Coronary artery (tissue), 2 donors: ENCODE results near the gene LAYN.
A peak's percentile ranks its signal among the peaks of the same experiment; 100 is the strongest.

Source experiments
- DNase-seq: peaks from one replicate; pipeline ENCODE4 v3.0.0-alpha.2; 2017; ENCODE audit warnings: low spot score
- H3K27ac ChIP-seq, 2 donors: fragments of 200-600 bp; sonication (generic); one replicate each; pipeline ENCODE4 v1.5.1; 2016 to 2019
- H3K4me3 ChIP-seq: fragments of 200-600 bp; sonication (generic); 2 replicates; pipeline ENCODE4 v1.5.1; 2016; ENCODE audit warnings: mild to moderate bottlenecking, moderate library complexity
- CTCF ChIP-seq: fragments of 200-600 bp; sonication (generic); IDR thresholded peaks from one replicate; pipeline ENCODE4 v1.5.1; 2019; ENCODE audit warnings: antibody characterized with exemption

The LAYN gene

DNA sequence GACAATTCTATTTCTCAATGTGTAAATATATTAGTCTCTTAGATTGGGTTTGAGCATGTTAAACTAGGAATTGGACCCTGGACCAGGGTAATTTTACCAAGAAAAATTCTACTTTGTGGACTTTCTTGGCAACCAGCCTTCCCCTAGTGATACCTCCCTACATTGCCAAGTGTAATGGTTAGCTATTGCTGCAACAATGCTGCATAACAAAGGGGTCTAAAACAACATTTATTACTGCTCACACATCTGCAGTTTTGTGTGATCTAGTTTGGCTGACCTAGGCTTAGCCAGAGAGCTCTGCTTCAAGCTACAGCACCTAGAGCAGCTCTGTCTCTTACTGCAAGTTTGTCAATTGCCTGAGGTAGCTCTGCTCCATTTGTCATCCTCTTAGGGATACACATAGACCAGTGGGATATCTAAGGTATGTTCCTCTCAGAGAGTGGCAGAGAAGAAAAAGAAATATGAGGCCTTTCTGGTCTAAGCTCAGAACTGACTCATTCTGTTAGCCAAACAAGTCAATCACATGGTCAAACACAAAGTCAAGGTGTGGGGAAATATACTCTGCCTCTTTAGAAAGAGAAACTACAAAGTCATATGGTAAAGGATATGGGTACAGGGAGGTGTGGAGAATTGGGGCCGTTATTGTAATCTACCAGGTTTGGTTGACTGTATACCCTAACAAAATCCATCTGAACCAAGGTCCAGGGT is 2.0 kb upstream of the LAYN start:
- Histone ChIP-seq H3K27ac (no peak overlapping the region), H3K4me3 (no peak overlapping the region)
- TF ChIP-seq CTCF: no peak
- no peak for DNase-seq

- H3K27ac ChIP-seq: no peak overlapping the region
- no peak for TF ChIP-seq CTCF
- H3K4me3 ChIP-seq: peak overlapping the region; percentile 82
- no peak for DNase-seq
Measured at GRCh38 chr11:111539426-111540113, 950 bp upstream of the LAYN start.

DNA sequence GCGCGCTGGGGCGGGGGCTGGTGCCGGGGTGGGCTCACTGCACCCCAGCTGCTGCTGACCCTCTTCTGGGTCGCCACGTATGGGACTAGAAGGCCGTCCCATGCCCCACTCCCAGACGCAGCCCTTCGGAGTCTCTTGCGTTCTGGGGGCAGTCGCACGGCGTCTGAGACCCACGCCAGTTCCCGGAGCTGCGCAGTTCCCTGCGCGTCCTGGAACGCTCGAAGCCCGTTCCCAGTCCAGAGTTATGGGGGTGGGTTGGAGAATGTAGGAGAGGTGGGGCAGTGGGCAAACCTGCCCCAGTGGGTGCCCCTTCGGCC is 375 bp downstream of the LAYN start:
- no peak for DNase-seq
- Histone ChIP-seq H3K4me3 (peak overlapping the region; percentile 82), H3K27ac (peak overlapping the region; percentile 68 to 82)
- no peak for TF ChIP-seq CTCF

- DNase-seq: peak; percentile 77
- peak overlapping the region; percentile 68 to 82 for H3K27ac ChIP-seq
Measured at GRCh38 chr11:111541254-111542061, 938 bp downstream of the LAYN start.

DNA sequence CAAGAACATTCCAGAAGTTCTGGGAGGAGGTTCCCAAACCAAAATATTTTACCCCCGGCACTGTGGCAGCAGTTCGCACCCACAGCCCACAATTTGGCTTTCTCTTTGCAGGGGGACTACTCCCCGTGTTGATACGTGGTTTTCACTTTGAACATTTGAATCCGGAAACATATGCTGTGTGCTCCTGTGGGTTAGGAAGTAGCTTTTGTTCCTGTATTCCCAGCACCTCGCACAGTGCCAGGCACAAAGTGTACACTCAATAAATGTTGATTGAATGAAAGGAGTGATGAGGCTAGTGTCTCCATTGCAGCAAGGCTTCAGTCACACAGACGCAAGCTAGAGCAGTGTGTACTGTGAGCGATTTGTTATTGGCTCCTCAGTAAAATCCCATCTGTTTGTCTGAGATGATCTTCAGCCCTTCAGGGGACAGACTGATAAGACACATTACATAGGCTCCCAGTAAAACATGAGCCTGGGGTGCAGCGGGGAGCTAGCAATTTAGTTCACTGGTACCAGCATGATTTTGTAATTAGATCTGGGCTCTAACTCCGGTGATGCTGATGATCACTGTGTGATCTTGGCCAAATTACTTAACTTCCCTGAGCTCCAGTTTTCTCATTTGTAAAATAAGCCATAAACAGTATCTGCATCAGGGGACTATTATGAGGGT is 2.2 kb downstream of the LAYN start:
- DNase-seq: no peak
- Histone ChIP-seq H3K27ac (no peak overlapping the region), H3K4me3 (no peak overlapping the region)
- no peak for TF ChIP-seq CTCF

More at GRCh38 chr11:111541254-111542061, 938 bp downstream of the LAYN start:
- H3K4me3 ChIP-seq: peak overlapping the region; percentile 82
- TF ChIP-seq CTCF: no peak

DNA sequence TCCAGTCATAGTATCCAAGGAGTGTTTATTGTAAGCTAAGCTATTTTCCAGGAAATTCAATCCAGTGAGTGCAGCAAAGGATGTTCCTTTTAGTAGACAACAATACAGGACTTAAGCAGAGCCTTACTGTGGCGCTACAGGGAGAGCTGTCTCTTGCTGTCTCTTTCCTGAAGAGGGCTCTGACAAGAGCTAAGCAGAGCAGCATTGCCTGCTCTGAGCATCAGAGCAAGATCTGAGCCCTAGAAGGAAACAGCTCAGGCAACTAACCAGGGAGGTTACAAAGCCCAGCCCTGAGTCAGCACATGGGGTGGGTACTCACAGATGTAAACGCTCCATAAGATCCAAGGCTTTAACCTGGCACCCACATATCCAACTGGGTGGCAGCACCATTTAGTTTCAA is 8.0 kb downstream of the LAYN start:
- TF ChIP-seq CTCF: no peak
- H3K4me3 ChIP-seq: no peak overlapping the region
- DNase-seq: no peak
- no peak overlapping the region for H3K27ac ChIP-seq
